HG03469 (cell line): ENCODE data around the gene CAV2.

Source experiments
- ATAC-seq: cut with Tn5 transposase; IDR thresholded peaks from one replicate; pipeline ENCODE4 v1.9.1; 2021; ENCODE audit warnings: mild to moderate bottlenecking, moderate library complexity, moderate number of reproducible peaks; ENCODE audit not compliant: unreplicated experiment

The CAV2 gene

GRCh38 chr7:116494472-116494871 is 5.1 kb upstream of the CAV2 start:
- no peak for ATAC-seq

- no peak for ATAC-seq
These were observed 3.8 kb upstream of the CAV2 start for GRCh38 chr7:116495736-116496135.

GRCh38 chr7:116496653-116497052 is 2.9 kb upstream of the CAV2 start:
- ATAC-seq, result no peak

GRCh38 chr7:116497708-116498107 is 1.8 kb upstream of the CAV2 start:
- no peak for ATAC-seq

GRCh38 chr7:116500078-116500853 is 728 bp downstream of the CAV2 start:
- ATAC-seq, result peak; percentile 67

GRCh38 chr7:116501425-116502167 is 2.1 kb downstream of the CAV2 start:
- ATAC-seq, result no peak

- no peak for ATAC-seq
These were observed 2.9 kb downstream of the CAV2 start for GRCh38 chr7:116502201-116503096.

- no peak for ATAC-seq
These were observed 4.3 kb downstream of the CAV2 start for GRCh38 chr7:116503835-116504234.

- ATAC-seq, result no peak
These were observed 5.7 kb downstream of the CAV2 start for GRCh38 chr7:116505278-116505677.

- no peak for ATAC-seq
These were observed 6.3 kb downstream of the CAV2 start for GRCh38 chr7:116505823-116506222.

- ATAC-seq, result no peak
These were observed 10.5 kb downstream of the CAV2 start for GRCh38 chr7:116509982-116510579.

GRCh38 chr7:116510795-116511194 is 11.3 kb downstream of the CAV2 start:
- ATAC-seq, result no peak

- peak; percentile 99 for ATAC-seq
These were observed 12.3 kb downstream of the CAV2 start for GRCh38 chr7:116511552-116512519.

- ATAC-seq, result no peak
These were observed 13.1 kb downstream of the CAV2 start for GRCh38 chr7:116512520-116513188.

GRCh38 chr7:116515584-116515983 is 16.0 kb downstream of the CAV2 start:
- ATAC-seq, result no peak

- ATAC-seq, result no peak
These were observed 16.8 kb downstream of the CAV2 start for GRCh38 chr7:116516324-116516723.

GRCh38 chr7:116517626-116518025 is 18.1 kb downstream of the CAV2 start:
- ATAC-seq, result no peak

GRCh38 chr7:116518961-116519360 is 19.4 kb downstream of the CAV2 start:
- ATAC-seq, result no peak

GRCh38 chr7:116521046-116521664 is 21.6 kb downstream of the CAV2 start:
- ATAC-seq, result no peak
